Mucosa of stomach (tissue), 1 donor: ENCODE data around the gene IRGQ.
A peak's percentile ranks its signal among the peaks of the same experiment; 100 is the strongest.

ENCODE experiments used
- H3K27me3 ChIP-seq: one replicate; pipeline ENCODE4 v1.7.0; 2013; ENCODE audit warnings: mild to moderate bottlenecking, low read length; ENCODE audit not compliant: control insufficient read depth, insufficient read depth
- H3K36me3 ChIP-seq: one replicate; pipeline ENCODE4 v1.7.0; 2013; ENCODE audit warnings: low read length; ENCODE audit not compliant: control insufficient read depth, insufficient read depth
- H3K4me1 ChIP-seq: one replicate; pipeline ENCODE4 v1.7.0; 2013; ENCODE audit warnings: mild to moderate bottlenecking, low read length; ENCODE audit not compliant: control insufficient read depth, insufficient read depth
- H3K4me3 ChIP-seq: one replicate; pipeline ENCODE4 v1.7.0; 2013; ENCODE audit warnings: low read length
- H3K9ac ChIP-seq: one replicate; pipeline ENCODE4 v1.7.0; 2013; ENCODE audit warnings: mild to moderate bottlenecking, low read length, moderate library complexity
- H3K9me3 ChIP-seq: one replicate; pipeline ENCODE4 v1.7.0; 2013; ENCODE audit warnings: mild to moderate bottlenecking, low read length, moderate library complexity; ENCODE audit not compliant: control insufficient read depth
- donor health status: Pancreatic carcinoma.

The IRGQ gene, protein sequence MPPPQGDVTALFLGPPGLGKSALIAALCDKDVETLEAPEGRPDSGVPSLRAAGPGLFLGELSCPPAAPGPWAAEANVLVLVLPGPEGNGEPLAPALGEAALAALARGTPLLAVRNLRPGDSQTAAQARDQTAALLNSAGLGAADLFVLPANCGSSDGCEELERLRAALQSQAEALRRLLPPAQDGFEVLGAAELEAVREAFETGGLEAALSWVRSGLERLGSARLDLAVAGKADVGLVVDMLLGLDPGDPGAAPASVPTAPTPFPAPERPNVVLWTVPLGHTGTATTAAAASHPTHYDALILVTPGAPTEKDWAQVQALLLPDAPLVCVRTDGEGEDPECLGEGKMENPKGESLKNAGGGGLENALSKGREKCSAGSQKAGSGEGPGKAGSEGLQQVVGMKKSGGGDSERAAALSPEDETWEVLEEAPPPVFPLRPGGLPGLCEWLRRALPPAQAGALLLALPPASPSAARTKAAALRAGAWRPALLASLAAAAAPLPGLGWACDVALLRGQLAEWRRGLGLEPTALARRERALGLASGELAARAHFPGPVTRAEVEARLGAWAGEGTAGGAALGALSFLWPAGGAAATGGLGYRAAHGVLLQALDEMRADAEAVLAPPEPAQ

DNA sequence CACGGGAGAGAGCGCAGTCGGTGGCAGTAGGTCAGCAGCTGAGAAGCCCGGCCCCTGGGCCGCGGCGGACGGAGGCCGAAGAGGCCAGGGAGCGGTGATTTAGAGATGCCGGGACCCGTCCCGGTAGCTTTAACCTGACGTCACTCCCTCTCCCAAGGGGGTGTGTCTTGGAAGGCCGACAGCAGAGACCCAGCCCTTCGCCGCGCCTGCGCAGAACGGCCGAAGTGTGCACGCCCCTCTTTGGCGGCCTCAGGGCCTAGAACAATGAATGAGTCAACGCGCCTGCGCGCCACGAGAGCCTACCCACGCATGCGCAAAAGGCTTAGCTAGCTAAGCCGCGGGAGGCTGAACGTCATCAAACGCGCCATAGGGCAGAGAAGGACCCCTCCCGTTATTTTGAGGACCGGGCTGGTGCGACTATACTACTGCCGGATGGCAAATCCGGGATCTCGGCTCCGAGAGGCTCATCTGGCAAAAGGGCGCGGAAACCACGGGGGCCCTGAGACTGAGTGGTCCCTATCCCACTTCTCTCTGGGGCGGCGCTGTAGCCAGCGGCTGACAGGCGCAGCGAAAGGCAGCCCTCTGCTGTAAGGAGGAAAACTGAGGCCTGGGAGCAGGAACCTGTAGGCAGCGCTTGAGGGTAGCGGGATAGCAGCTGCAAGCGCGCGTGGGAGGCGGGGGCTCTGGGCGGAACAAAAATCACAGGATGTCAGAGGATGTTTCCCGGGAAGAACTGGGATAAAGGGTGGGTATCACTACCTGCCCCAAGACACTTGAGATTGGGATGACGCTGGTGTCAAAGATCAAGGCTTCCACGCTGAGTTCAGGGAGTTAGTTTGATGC lies at the start of gene IRGQ, which contains the start of gene ZNF576:
Gene IRGQ, minus strand, starts transcription at position 136 of the 843 bp plus-strand sequence. CDS start 796 bp downstream, outside the sequence.
Gene ZNF576, plus strand, starts transcription at position 597 of the 843 bp plus-strand sequence. CDS start 514 bp downstream, outside the sequence.
- peak within 1 kb of the TSS; percentile 72 for H3K4me3 ChIP-seq
- H3K27me3 ChIP-seq = no peaks in the 10 kb centered on the region
- H3K36me3 ChIP-seq = no peaks in the 10 kb centered on the region
- peak within 1 kb of the TSS; percentile 89 for H3K9ac ChIP-seq
- H3K9me3 ChIP-seq = no peaks in the 10 kb centered on the region
- peaks cover 22% of the 10 kb centered on the region for H3K4me1 ChIP-seq

DNA sequence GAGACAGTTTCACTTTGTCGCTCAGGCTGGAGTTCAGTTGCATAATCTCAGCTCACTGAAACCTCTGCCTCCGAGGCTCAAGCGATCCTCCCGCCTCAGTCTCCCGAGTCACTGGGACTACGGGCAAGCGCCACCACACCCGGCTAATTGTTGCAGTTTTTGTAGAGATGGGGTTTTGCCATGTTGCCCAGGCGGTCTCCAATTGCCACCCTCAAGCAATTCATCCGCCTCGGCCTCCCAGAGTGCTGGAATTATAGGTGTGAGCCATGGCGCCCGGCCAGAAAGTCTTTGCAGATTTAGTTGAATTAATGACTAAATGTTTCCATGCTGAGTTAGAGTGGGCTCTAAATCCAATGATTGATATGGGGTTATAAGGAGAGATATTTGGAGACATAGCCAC lies 48.2 kb upstream of the IRGQ start:
- Histone ChIP-seq H3K9me3 (no peaks in the 10 kb centered on the region), H3K4me3 (no peak overlapping the region), H3K4me1 (peaks cover 8% of the 10 kb centered on the region), H3K36me3 (peaks cover 5% of the 10 kb centered on the region), H3K9ac (no peak overlapping the region), H3K27me3 (peaks cover 8% of the 10 kb centered on the region)

DNA sequence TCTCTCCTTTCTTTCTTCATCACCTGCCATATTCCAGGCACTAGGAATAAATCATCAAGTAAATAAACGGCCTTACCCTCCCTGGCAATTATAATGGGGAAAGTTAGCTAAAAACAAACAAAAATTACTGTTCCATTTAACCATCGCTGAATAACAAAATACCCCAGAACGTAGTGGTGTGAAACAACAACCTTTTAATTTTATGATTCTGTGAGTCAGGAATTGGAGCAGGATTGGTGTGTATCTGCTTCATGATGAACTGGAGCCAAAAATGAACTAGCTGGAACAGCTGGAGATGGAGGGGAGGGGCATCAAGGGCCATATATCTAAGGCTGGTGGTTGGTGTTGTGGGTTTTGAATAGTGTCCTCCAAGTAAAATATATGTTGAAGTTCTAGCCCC lies 47.4 kb upstream of the IRGQ start:
- no peak overlapping the region for H3K9ac ChIP-seq
- peaks cover 5% of the 10 kb centered on the region for H3K9me3 ChIP-seq
- H3K4me3 ChIP-seq = no peak overlapping the region
- peaks cover 13% of the 10 kb centered on the region for H3K4me1 ChIP-seq
- H3K27me3 ChIP-seq = peaks cover 17% of the 10 kb centered on the region
- H3K36me3 ChIP-seq = peaks cover 5% of the 10 kb centered on the region

DNA sequence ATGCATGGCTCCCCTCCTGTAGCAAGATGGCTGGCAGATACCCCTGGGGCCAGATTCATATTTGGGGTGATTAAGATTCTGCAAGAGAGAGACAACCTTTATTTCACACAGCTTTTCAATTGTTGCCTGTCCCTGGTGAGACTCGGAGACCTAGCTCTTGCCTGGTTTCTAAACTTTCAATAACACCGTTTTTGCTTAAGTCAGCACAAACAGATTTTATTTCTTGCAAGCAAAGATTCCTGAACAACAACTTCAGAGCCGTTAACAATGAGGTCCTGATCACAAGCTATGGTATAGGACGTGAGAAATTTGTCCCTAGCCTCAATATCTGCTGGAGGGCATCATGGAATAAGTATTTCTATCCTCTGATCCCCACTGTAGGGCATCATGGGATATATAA lies 46.6 kb upstream of the IRGQ start:
- peaks cover 13% of the 10 kb centered on the region for H3K4me1 ChIP-seq
- no peak overlapping the region for H3K9ac ChIP-seq
- peaks cover 5% of the 10 kb centered on the region for H3K9me3 ChIP-seq
- peaks cover 5% of the 10 kb centered on the region for H3K36me3 ChIP-seq
- H3K4me3 ChIP-seq = no peak overlapping the region
- H3K27me3 ChIP-seq = peaks cover 21% of the 10 kb centered on the region

DNA sequence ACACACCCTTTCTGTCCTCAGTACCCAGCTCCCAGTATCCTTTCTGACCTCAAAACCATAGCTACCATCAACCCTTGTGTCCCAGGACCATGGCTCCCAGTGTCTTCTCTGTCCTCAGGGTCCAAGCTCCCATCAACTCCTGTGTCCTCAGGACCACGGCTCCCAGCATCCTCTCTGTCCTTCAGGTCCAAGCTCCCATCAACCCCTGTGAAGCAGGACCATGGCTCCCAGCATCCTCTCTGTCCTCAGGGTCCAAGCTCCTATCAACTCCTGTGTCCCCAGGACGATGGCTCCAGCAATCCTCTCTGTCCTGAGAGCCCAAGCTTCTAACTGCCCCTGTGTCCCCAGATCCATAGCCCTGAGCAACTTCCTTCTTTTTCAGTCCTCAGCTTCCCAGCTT lies 45.4 kb upstream of the IRGQ start:
- peaks cover 21% of the 10 kb centered on the region for H3K27me3 ChIP-seq
- H3K9ac ChIP-seq = no peak overlapping the region
- H3K4me1 ChIP-seq = peaks cover 13% of the 10 kb centered on the region
- H3K4me3 ChIP-seq = no peak overlapping the region
- H3K36me3 ChIP-seq = peaks cover 2% of the 10 kb centered on the region
- H3K9me3 ChIP-seq = peaks cover 5% of the 10 kb centered on the region

DNA sequence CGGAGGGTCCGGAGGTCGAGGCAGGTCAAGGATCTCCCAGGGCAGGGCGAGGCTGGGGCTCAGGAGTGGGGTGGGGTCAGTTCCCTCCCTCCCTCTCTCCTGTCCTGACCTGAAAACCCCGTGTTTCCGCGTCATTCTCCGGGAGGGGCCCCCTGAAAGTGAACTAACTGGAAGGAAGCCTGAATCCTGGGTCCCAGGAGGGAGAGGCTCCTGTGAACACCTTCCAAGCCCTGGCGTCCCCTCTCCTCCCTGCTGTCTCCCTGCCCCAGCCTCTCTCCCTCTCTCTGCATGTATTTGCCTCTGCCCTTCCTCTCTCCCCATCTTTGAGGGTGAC lies 44.5 kb upstream of the IRGQ start:
- H3K9me3 ChIP-seq = peaks cover 5% of the 10 kb centered on the region
- H3K36me3 ChIP-seq = no peaks in the 10 kb centered on the region
- peaks cover 21% of the 10 kb centered on the region for H3K27me3 ChIP-seq
- H3K9ac ChIP-seq = peak overlapping the region; percentile 28
- peaks cover 13% of the 10 kb centered on the region for H3K4me1 ChIP-seq
- H3K4me3 ChIP-seq = no peak overlapping the region

DNA sequence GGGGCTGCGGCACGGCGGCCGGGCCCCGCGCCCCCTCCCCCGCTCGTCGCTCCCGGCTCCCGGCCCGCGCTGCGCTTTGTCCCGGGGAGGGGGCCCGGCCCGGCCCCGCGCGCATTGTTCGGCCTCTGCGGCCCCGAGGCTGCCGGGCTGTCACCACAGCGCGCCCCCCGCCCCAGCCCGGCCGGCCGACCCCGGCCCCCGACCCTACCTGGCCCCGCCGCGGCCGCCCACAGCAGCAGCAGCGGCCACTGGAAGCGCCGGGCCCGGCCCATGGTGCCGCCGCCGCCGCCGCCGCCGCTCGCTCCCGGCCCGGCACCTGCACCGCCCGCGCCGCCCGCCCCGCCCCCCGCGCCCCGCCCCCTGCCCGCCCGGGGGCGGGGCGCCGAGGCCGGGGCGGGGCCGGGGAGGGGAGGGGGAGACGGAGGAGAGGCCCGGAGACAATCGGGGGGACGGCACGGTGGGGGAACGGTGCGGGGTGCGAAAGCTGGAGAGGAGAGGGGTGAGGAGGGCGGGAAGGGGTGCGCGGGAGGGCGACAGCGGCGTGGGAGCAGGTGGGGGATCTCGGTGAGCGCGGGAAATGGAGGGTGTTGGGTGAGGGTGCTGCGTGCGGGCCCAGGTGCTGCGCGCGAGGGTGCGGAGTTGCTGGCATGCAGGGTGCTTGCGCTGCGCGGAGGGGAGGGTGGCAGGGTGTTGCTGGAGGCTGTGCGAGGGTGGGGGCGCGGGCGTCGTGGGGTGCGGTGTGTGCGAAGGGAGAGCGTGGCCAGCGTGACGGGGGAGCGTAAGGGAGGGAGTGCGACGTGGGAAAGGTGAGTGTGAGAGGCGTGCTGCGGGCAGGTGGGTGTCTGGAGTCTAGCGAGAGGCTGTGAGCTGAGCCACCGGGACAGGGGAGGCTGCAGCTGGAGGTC lies 43.8 kb upstream of the IRGQ start, which contains the start of gene CADM4:
Gene CADM4, minus strand, starts transcription at position 332 of the 905 bp plus-strand sequence. Its CDS starts 60 bp downstream, at position 272.
- Histone ChIP-seq H3K4me3 (peak within 1 kb of the TSS; percentile 25), H3K4me1 (peaks cover 13% of the 10 kb centered on the region), H3K9me3 (peaks cover 5% of the 10 kb centered on the region), H3K27me3 (peaks cover 26% of the 10 kb centered on the region), H3K36me3 (no peaks in the 10 kb centered on the region), H3K9ac (peak within 1 kb of the TSS; percentile 28)

DNA sequence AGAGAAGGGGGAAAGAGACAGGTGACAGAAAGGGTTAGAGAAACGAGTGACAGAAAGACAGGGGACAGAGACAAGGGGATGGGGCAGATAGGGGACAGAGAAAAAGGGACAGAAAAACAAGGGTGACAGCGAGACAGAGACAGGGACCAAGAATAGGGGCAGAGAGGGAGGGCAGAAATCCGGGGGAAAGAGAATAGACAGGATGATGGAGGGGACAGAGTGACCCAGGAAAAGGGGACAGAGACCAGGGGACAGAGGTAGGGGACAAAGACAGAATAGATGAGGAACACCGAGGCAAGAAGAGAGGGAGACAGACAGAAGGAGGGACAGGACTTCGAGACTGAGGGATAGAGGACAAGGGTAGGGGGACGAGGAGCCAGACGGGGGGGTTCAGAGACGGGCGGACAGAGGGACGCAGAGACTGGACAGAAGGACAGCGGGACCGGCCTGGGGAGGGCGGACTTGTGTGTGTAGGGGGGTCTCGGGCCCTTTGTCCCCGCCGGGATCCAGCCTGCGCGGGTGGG lies 43.1 kb upstream of the IRGQ start:
- Histone ChIP-seq H3K36me3 (no peaks in the 10 kb centered on the region), H3K4me1 (peaks cover 13% of the 10 kb centered on the region), H3K9me3 (peaks cover 5% of the 10 kb centered on the region), H3K4me3 (no peak overlapping the region), H3K27me3 (peaks cover 26% of the 10 kb centered on the region), H3K9ac (no peak overlapping the region)

DNA sequence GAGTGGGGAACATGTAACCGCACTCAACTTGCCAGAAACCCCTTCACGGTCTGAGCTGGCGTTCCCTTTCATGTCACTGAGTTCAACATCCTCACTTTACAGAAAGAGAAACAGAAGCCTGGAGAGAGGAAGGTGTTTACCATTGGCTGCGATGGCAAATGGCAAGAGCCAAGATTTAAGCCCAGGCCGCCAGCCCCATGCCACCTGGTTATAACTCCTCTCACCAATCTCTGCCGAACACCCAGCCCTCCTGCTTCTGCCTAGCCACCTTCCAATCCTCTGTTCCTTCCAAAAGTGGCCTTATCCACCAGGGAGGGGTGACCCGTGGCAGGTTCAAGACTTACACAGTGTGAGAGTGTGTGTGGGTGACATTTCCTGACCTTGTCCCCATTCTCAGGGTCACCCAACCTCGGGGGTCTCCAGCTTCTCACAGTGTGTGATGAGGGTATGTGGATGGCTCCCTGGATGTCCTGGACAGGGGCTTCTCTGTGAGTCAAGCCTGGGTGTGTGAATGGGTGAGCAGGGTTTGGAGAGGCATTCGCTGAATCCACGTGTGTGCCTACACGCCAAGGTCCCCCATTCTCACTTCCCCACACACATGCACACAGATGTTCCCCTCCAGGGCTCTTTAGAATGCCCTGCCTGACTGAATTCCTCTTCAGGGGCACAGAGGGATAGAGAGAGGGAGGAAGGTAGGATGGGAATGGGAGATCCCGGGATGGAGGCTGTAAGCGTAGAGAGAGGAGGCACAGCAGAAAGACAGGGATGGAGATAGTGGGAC lies 42.5 kb upstream of the IRGQ start:
- H3K9me3 ChIP-seq = peaks cover 5% of the 10 kb centered on the region
- H3K4me3 ChIP-seq = no peak overlapping the region
- peaks cover 26% of the 10 kb centered on the region for H3K27me3 ChIP-seq
- H3K9ac ChIP-seq = no peak overlapping the region
- peaks cover 13% of the 10 kb centered on the region for H3K4me1 ChIP-seq
- H3K36me3 ChIP-seq = no peaks in the 10 kb centered on the region

DNA sequence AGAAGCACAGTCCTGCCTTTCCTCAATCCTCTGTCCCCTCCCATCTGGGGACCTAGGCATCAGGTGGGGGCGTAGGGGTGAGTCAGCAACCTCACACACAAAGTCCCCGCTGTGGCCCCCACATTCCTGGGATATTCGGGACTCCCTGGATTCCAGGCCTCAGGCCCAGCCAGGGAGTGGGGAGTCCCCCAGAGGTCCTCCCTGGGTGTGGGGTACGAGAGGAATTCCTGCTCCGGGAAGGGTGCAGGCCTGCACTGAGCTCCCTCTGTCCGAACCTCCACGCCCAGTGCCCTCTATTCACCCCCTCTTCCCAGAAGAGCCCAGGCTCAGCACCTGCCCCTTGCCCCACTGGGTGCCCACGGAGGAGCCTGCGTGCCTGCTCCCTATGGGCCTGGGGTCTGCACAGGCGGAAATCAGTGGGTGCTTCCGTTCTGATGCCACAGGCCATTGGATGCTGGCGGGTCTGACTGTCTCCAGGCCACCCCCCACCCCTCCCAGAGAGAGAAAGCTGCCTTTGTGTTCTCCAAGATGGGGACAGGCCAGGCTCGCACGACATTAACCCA lies 40.3 kb upstream of the IRGQ start:
- peaks cover 5% of the 10 kb centered on the region for H3K9me3 ChIP-seq
- no peak overlapping the region for H3K4me3 ChIP-seq
- H3K27me3 ChIP-seq = peaks cover 29% of the 10 kb centered on the region
- H3K4me1 ChIP-seq = peaks cover 13% of the 10 kb centered on the region
- H3K36me3 ChIP-seq = no peaks in the 10 kb centered on the region
- no peak overlapping the region for H3K9ac ChIP-seq
